HepG2 (cell line): ENCODE measurements around the gene ADAM22. TPM values are rescaled to one million over a fixed set of nuclear protein-coding genes. Genes with fewer than 3 reads are reported as not detected.
A peak's percentile ranks its signal among the peaks of the same experiment; 100 is the strongest.

Experiments
- AKNA ChIP-seq: sonication (generic); formaldehyde crosslinking; IDR thresholded peaks from 2 replicates; pipeline ENCODE4 v1.4.0; 2020; ENCODE audit warnings: missing genetic modification reagents, borderline replicate concordance
- BRF2 ChIP-seq: sonication (generic); formaldehyde crosslinking; IDR thresholded peaks from 2 replicates; pipeline ENCODE4 v1.8.1; 2022; ENCODE audit warnings: mild to moderate bottlenecking, missing genetic modification reagents
- CCDC6 ChIP-seq: sonication (generic); formaldehyde crosslinking; IDR thresholded peaks from 2 replicates; pipeline ENCODE4 v1.8.1; 2022; ENCODE audit warnings: mild to moderate bottlenecking, missing genetic modification reagents, moderate library complexity
- CENPBD1 ChIP-seq: sonication (generic); formaldehyde crosslinking; IDR thresholded peaks from 2 replicates; pipeline ENCODE4 v1.8.0; 2022; ENCODE audit warnings: missing genetic modification reagents, low read depth, mild to moderate bottlenecking, borderline replicate concordance
- CHD4 ChIP-seq: fragments of 200-600 bp; sonication (generic); IDR thresholded peaks from 2 replicates; pipeline ENCODE4 v1.7.0; 2017; ENCODE audit warnings: mild to moderate bottlenecking, low read length, borderline replicate concordance
- KDM5A ChIP-seq: fragments of 200-600 bp; sonication (generic); IDR thresholded peaks from 2 replicates; pipeline ENCODE4 v1.7.0; 2018; ENCODE audit warnings: antibody characterized with exemption, mild to moderate bottlenecking, low read length, borderline replicate concordance
- MXD4 ChIP-seq: IDR thresholded peaks from 2 replicates; pipeline ENCODE4 v1.6.1; 2016; ENCODE audit warnings: mild to moderate bottlenecking, missing biosample characterization, missing genetic modification reagents
- SMARCE1 ChIP-seq: fragments of 450-650 bp; IDR thresholded peaks from 2 replicates; pipeline ENCODE4 v1.6.1; 2017; ENCODE audit warnings: borderline replicate concordance
- TAF15 ChIP-seq: fragments of 200-400 bp; formaldehyde crosslinking; IDR thresholded peaks from one replicate; pipeline ENCODE4 v1.6.1; 2018; ENCODE audit warnings: mild to moderate bottlenecking, low read depth, low read length; ENCODE audit not compliant: poor library complexity, severe bottlenecking
- YEATS4 ChIP-seq: sonication (generic); formaldehyde crosslinking; IDR thresholded peaks from 2 replicates; pipeline ENCODE4 v1.4.0; 2020; ENCODE audit warnings: missing genetic modification reagents, borderline replicate concordance
- ZBTB38 ChIP-seq: sonication (generic); formaldehyde crosslinking; IDR thresholded peaks from 2 replicates; pipeline ENCODE4 v1.5.1; 2020; ENCODE audit warnings: mild to moderate bottlenecking, missing genetic modification reagents
- ZNF230 ChIP-seq: sonication (generic); formaldehyde crosslinking; IDR thresholded peaks from 2 replicates; pipeline ENCODE4 v1.4.0; 2020; ENCODE audit warnings: mild to moderate bottlenecking, missing genetic modification reagents
- ZNF564 ChIP-seq: sonication (generic); formaldehyde crosslinking; IDR thresholded peaks from 2 replicates; pipeline ENCODE4 v1.8.1; 2023; ENCODE audit warnings: mild to moderate bottlenecking, missing genetic modification reagents
- ZNF749 ChIP-seq: sonication (generic); formaldehyde crosslinking; IDR thresholded peaks from 2 replicates; pipeline ENCODE4 v1.8.0; 2022; ENCODE audit warnings: mild to moderate bottlenecking, missing genetic modification reagents, moderate library complexity, borderline replicate concordance
- polyA plus RNA-seq, 8 experiments: library from polyadenylated mRNA; depleted of rRNA in 3 of 8; stranded (reverse) in 7 of 8; unstranded in 1 of 8; fragments of >200 nt; fragmentation: Illumina TruSeq in 4 of 8; extraction: Trizol in 4 of 8; gene quantifications; 2 replicates each; pipeline versions ENCODE4 v1.2.1 to v1.2.3, GENCODE V29; 2011 to 2016; ENCODE audit warnings: low read depth in 4 of 8, missing spikeins in 1 of 8, mixed read lengths in 1 of 8; ENCODE audit not compliant: insufficient read depth in 1 of 8
- total RNA-seq, 5 experiments: library from RNA; depleted of rRNA; stranded (reverse); fragments of >200 nt; fragmentation: Illumina TruSeq; extraction: Trizol; gene quantifications; 2 replicates each; pipeline ENCODE4 v1.2.3, GENCODE V29; 2016; ENCODE audit warnings: low read depth in 1 of 5
- TF ChIP-seq, protein P1 (sequence below): sonication (generic); formaldehyde crosslinking; IDR thresholded peaks from 2 replicates; pipeline ENCODE4 v1.4.0; 2020; ENCODE audit warnings: missing genetic modification reagents, borderline replicate concordance
- TF ChIP-seq, protein P2 (sequence below): sonication (generic); formaldehyde crosslinking; IDR thresholded peaks from 2 replicates; pipeline ENCODE4 v1.4.0; 2020; ENCODE audit warnings: missing genetic modification reagents
- TF ChIP-seq, protein P3 (sequence below): sonication (generic); formaldehyde crosslinking; IDR thresholded peaks from 2 replicates; pipeline ENCODE4 v1.5.0; 2020; ENCODE audit warnings: missing genetic modification reagents, mild to moderate bottlenecking, borderline replicate concordance

ADAM22 gene
- total and polyA plus RNA-seq, 2 of the 13 experiments (the other 11 are each of a cell fraction or from before 2014, with no cell fraction given): 1.9 to 6.7 TPM

DNA sequence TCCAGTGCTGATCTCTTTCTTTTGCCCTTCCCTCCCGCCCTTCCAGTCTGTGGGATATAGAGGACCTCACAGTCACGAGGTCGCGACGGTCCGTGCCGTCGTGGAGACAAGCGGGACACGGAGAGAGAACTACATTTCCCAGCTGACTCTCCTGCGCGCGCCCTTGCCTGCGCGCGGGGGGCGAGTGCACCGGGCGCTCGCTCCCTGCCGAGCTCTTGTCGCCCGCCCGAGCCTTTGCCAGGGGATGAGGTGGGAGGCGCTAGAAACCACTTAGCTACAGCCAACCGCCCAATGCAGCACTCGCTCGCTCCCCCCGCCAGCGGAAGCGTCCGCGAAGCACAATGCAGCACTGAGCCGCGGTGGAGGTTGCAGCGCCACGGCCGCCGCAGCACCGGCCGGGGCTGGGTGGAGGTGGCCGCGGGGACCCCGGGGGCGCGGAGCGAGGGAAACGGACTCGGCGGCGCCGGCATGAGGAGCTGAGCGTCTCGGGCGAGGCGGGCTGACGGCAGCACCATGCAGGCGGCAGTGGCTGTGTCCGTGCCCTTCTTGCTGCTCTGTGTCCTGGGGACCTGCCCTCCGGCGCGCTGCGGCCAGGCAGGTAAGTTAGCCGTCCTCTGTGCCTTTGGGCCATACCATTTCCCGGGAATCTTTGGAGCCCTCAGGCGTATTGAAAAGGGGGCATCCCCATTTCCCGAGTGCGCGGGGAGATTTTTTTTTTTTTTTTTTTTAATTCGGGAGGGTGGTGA, at the start of gene ADAM22 (continued):
- TF ChIP-seq, protein P1, sequence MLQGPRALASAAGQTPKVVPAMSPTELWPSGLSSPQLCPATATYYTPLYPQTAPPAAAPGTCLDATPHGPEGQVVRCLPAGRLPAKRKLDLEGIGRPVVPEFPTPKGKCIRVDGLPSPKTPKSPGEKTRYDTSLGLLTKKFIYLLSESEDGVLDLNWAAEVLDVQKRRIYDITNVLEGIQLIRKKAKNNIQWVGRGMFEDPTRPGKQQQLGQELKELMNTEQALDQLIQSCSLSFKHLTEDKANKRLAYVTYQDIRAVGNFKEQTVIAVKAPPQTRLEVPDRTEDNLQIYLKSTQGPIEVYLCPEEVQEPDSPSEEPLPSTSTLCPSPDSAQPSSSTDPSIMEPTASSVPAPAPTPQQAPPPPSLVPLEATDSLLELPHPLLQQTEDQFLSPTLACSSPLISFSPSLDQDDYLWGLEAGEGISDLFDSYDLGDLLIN (CRISPR knock-in tag): no peak
- TF ChIP-seq CENPBD1 (CRISPR knock-in tag) (no peak), MXD4 (peak; percentile 74), AKNA (CRISPR knock-in tag) (no peak), ZBTB38 (CRISPR knock-in tag) (peak; percentile 39; the same call in 1 of the 2 replicates), TAF15 (no peak), CCDC6 (peak; percentile 84; the same call in 1 of the 2 replicates), CHD4 (no peak), ZNF749 (no peak), SMARCE1 (no peak), ZNF564 (CRISPR knock-in tag) (peak; percentile 93), KDM5A (no peak), BRF2 (no peak), YEATS4 (CRISPR knock-in tag) (peak; percentile 69; the same call in 1 of the 2 replicates), ZNF230 (CRISPR knock-in tag) (peak; percentile 38; the same call in 1 of the 2 replicates)
- TF ChIP-seq, protein P2, sequence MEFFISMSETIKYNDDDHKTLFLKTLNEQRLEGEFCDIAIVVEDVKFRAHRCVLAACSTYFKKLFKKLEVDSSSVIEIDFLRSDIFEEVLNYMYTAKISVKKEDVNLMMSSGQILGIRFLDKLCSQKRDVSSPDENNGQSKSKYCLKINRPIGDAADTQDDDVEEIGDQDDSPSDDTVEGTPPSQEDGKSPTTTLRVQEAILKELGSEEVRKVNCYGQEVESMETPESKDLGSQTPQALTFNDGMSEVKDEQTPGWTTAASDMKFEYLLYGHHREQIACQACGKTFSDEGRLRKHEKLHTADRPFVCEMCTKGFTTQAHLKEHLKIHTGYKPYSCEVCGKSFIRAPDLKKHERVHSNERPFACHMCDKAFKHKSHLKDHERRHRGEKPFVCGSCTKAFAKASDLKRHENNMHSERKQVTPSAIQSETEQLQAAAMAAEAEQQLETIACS (CRISPR knock-in tag): peak; percentile 98
- TF ChIP-seq, protein P3, sequence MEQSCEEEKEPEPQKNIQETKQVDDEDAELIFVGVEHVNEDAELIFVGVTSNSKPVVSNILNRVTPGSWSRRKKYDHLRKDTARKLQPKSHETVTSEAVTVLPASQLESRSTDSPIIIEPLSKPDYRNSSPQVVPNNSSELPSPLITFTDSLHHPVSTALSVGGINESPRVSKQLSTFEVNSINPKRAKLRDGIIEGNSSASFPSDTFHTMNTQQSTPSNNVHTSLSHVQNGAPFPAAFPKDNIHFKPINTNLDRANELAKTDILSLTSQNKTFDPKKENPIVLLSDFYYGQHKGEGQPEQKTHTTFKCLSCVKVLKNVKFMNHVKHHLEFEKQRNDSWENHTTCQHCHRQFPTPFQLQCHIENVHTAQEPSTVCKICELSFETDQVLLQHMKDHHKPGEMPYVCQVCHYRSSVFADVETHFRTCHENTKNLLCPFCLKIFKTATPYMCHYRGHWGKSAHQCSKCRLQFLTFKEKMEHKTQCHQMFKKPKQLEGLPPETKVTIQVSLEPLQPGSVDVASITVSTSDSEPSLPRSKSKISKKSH (CRISPR knock-in tag): no peak
